Motor neuron (in vitro differentiated cells): Measurements from ENCODE around the gene RORC. TPM values are rescaled to one million over a fixed set of nuclear protein-coding genes. Genes with fewer than 3 reads are reported as not detected.
"Not testable (repeated sequence)": the region's sequence is repeated elsewhere in the genome, so short reads cannot be mapped to it uniquely, and the experiment has no call there.

Source experiments
- ATAC-seq, 8 experiments: fragments of 200-7000 bp; cut with Tn5 transposase; replicated peaks in 6 of 8; 2 replicates each; pipeline ENCODE4 v1.8.0; 2021; ENCODE audit warnings: mild to moderate bottlenecking in 8 of 8, moderate library complexity in 8 of 8
- H3K27ac ChIP-seq, 2 donors: fragments of 250-450 bp; sonication (Bioruptor Pico); 2 replicates each; pipeline ENCODE4 v1.9.0; 2021; ENCODE audit warnings: antibody characterized with exemption in 2 of 2, mild to moderate bottlenecking in 2 of 2, moderate library complexity in 1 of 2
- H3K4me1 ChIP-seq, 2 donors: fragments of 250-450 bp; sonication (Bioruptor Pico); replicated peaks in 1 of 2; 2 replicates each; pipeline ENCODE4 v1.6.1; 2021; ENCODE audit warnings: antibody characterized with exemption in 2 of 2, mild to moderate bottlenecking in 2 of 2, moderate library complexity in 1 of 2
- H3K4me3 ChIP-seq, 5 donors: fragments of 250-450 bp; sonication (Bioruptor Pico); 2 replicates each; pipeline ENCODE4 v1.9.0; 2021; ENCODE audit warnings: antibody characterized with exemption in 5 of 5, mild to moderate bottlenecking in 5 of 5, moderate library complexity in 4 of 5
- WGBS, 10 experiments: fragments of 450-650 bp; shearing (Covaris generic); methylation state at CpG; one replicate each; pipeline ENCODE4 v1.0.0; 2022; 5-methylcytosine and 5-hydroxymethylcytosine counted together
- in situ Hi-C, 9 experiments: fragments of 400-800 bp; cut with MboI; loops; one replicate each; pipeline ENCODE4 v1.15.0; 2021; ENCODE audit warnings: low sequenced_read_pairs in 9 of 9, low pct_unique_long_range_greater_than_20kb in 2 of 9; ENCODE audit not compliant: unreplicated experiment in 9 of 9
- total RNA-seq, 8 experiments: library from RNA; unstranded; fragments of 300-600 nt; gene quantifications; 2 replicates each; pipeline versions ENCODE4 v1.2.3 to v1.2.4, GENCODE V29; 2022

Gene RORC
- total RNA-seq, 8 experiments from 2014 or later = 0.05 to 1.0 (median 0.23) TPM; not detected in 1

GRCh38 chr1:151787689-151788088 is 43.9 kb downstream of the RORC start:
- no peak for ATAC-seq
- in situ Hi-C loops = no loop called here
- WGBS, 10 experiments = 0 to 100% (median 88%) methylated on average over 1 to 3 of the region's 3 CpGs; no CpG with 5 or more reads in 1 of the 10 experiments

GRCh38 chr1:151783796-151784195 is 47.8 kb downstream of the RORC start:
- H3K4me3 ChIP-seq = no peak overlapping the region
- WGBS, 10 experiments = 17 to 82% (median 63%) methylated on average over 1 to 2 of the region's 2 CpGs; no CpG with 5 or more reads in 3 of the 10 experiments
- in situ Hi-C loops = no loop called here
- no peak for ATAC-seq
- no peak overlapping the region for H3K27ac ChIP-seq
- H3K4me1 ChIP-seq = no peaks in the 10 kb centered on the region

More at GRCh38 chr1:151787689-151788088, 43.9 kb downstream of the RORC start:
- H3K4me3 ChIP-seq = no peak overlapping the region
- H3K27ac ChIP-seq = no peak overlapping the region
- peaks cover 0 to 11% of the 10 kb centered on the region in 2 donors for H3K4me1 ChIP-seq

GRCh38 chr1:151782741-151783140 is 48.9 kb downstream of the RORC start:
- WGBS, 10 experiments = 50 to 100% (median 80%) methylated on average over 1 to 3 of the region's 3 CpGs
- ATAC-seq = no peak
- in situ Hi-C loops = no loop called here

GRCh38 chr1:151782026-151782425 is 49.6 kb downstream of the RORC start:
- 40 to 100% (median 85%) methylated on average over 1 to 5 of the region's 5 CpGs; no CpG with 5 or more reads in 3 of the 10 experiments for WGBS, 10 experiments
- H3K4me3 ChIP-seq, in situ Hi-C loops, H3K27ac ChIP-seq, ATAC-seq, H3K4me1 ChIP-seq: not testable (repeated sequence)

More at GRCh38 chr1:151782741-151783140, 48.9 kb downstream of the RORC start:
- Histone ChIP-seq H3K4me3 (no peak overlapping the region), H3K4me1 (no peaks in the 10 kb centered on the region), H3K27ac (no peak overlapping the region)

GRCh38 chr1:151780736-151781135 is 50.9 kb downstream of the RORC start:
- ATAC-seq, in situ Hi-C loops, H3K27ac ChIP-seq, H3K4me1 ChIP-seq, H3K4me3 ChIP-seq: not testable (repeated sequence)
- WGBS, 10 experiments = 57 to 99% (median 86%) methylated on average over 1 to 5 of the region's 5 CpGs; no CpG with 5 or more reads in 2 of the 10 experiments

GRCh38 chr1:151779852-151780251 is 51.8 kb downstream of the RORC start:
- H3K4me1 ChIP-seq = no peaks in the 10 kb centered on the region
- in situ Hi-C loops = no loop called here
- WGBS, 10 experiments = 59 to 100% (median 100%) methylated on average over 1 to 4 of the region's 4 CpGs; no CpG with 5 or more reads in 1 of the 10 experiments
- ATAC-seq = no peak
- no peak overlapping the region for H3K27ac ChIP-seq
- no peak overlapping the region for H3K4me3 ChIP-seq

- H3K27ac ChIP-seq = no peak overlapping the region
- ATAC-seq = no peak
- 69 to 100% (median 96%) methylated on average over 1 to 4 of the region's 4 CpGs; no CpG with 5 or more reads in 4 of the 10 experiments for WGBS, 10 experiments
Observed at GRCh38 chr1:151777317-151777716, 54.3 kb downstream of the RORC start.

GRCh38 chr1:151776665-151777062 is 54.9 kb downstream of the RORC start:
- Histone ChIP-seq H3K4me1 (no peaks in the 10 kb centered on the region), H3K4me3 (no peak overlapping the region), H3K27ac (no peak overlapping the region)
- ATAC-seq = no peak
- in situ Hi-C loops = no loop called here
- 20 to 100% (median 87%) methylated on average over 1 to 3 of the region's 3 CpGs; no CpG with 5 or more reads in 2 of the 10 experiments for WGBS, 10 experiments

More at GRCh38 chr1:151777317-151777716, 54.3 kb downstream of the RORC start:
- no peak overlapping the region for H3K4me3 ChIP-seq
- in situ Hi-C loops = no loop called here
- no peaks in the 10 kb centered on the region for H3K4me1 ChIP-seq

- no peak for ATAC-seq
- WGBS, 10 experiments = 61 to 100% (median 95%) methylated on average over 1 to 7 of the region's 7 CpGs
- in situ Hi-C loops = no loop called here
Observed at GRCh38 chr1:151775894-151776664, 55.5 kb downstream of the RORC start.

GRCh38 chr1:151774256-151774922 is 57.2 kb downstream of the RORC start:
- 20 to 100% (median 50%) methylated on average over 1 to 3 of the region's 3 CpGs; no CpG with 5 or more reads in 1 of the 10 experiments for WGBS, 10 experiments
- H3K4me1 ChIP-seq = no peaks in the 10 kb centered on the region
- H3K27ac ChIP-seq = no peak overlapping the region
- in situ Hi-C loops = no loop called here
- ATAC-seq = no peak
- no peak overlapping the region for H3K4me3 ChIP-seq

More at GRCh38 chr1:151775894-151776664, 55.5 kb downstream of the RORC start:
- Histone ChIP-seq H3K4me1 (no peaks in the 10 kb centered on the region), H3K4me3 (no peak overlapping the region), H3K27ac (no peak overlapping the region)

GRCh38 chr1:151773702-151774101 is 57.9 kb downstream of the RORC start:
- H3K4me3 ChIP-seq = no peak overlapping the region
- WGBS, 10 experiments = 0 to 96% (median 49%) methylated on average over 1 to 5 of the region's 5 CpGs; no CpG with 5 or more reads in 1 of the 10 experiments
- peak in 7 of 8 experiments; percentile 24 to 95 (median 75) for ATAC-seq
- in situ Hi-C loops = no loop called here
- no peaks in the 10 kb centered on the region for H3K4me1 ChIP-seq
- H3K27ac ChIP-seq = no peak overlapping the region

- in situ Hi-C loops, ATAC-seq, H3K4me1 ChIP-seq: not testable (repeated sequence)
Observed at GRCh38 chr1:151769270-151769669, 62.3 kb downstream of the RORC start.

GRCh38 chr1:151768351-151769066 is 63.1 kb downstream of the RORC start:
- 0 to 100% (median 33%) methylated on average over 1 to 2 of the region's 7 CpGs; no CpG with 5 or more reads in 3 of the 10 experiments for WGBS, 10 experiments
- H3K27ac ChIP-seq, ATAC-seq, in situ Hi-C loops, H3K4me1 ChIP-seq, H3K4me3 ChIP-seq: not testable (repeated sequence)

More at GRCh38 chr1:151769270-151769669, 62.3 kb downstream of the RORC start:
- not testable (repeated sequence) for H3K27ac ChIP-seq, H3K4me3 ChIP-seq
- WGBS, 10 experiments = no CpG with 5 or more reads among the region's 34 CpGs
